LHCN-M2 (cell line): ENCODE data around the gene DCXR. TPM values are rescaled to one million over a fixed set of nuclear protein-coding genes. Genes with fewer than 3 reads are reported as not detected.

Experiments used
- DNase-seq: peaks from one replicate; pipeline ENCODE4 v3.0.0-alpha.2; 2012; ENCODE audit warnings: low read depth
- total RNA-seq: library from RNA; depleted of rRNA; stranded (reverse); fragments of >200 nt; gene quantifications from 2 replicates; pipeline ENCODE4 v1.2.3, GENCODE V29; 2014

Gene DCXR
- total RNA-seq, 1 experiment from 2014 or later, result 90.5 TPM

DNA sequence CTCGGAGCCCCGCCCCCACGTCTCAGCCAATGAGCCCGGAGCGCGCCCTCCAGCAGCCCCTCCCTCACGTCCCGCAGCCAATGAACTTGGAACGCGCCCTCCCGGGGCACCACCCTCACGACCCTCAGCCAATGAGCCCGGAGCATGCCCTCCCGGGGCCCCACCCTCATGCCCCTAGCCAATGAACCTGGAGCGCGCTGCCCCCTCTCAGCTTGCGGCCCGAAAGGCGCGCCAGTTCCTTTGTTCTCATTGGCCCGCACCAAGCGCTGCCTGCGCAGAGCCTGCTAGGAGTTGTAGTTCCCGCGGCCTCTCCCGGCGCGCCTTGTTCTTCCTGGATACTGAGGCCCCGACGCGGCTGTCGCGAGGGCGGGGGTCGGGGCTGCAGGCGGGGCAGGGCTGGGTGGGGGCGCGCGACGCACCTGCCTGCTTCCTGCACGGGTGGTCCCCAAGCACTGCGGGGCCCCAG is 14.5 kb downstream of the DCXR start, which contains the start of gene LRRC45:
TSS of gene LRRC45 (plus strand) at position 325 of the 466 bp plus-strand sequence. CDS start 339 bp downstream, outside the sequence.
- DNase-seq, result peak; percentile 99

DNA sequence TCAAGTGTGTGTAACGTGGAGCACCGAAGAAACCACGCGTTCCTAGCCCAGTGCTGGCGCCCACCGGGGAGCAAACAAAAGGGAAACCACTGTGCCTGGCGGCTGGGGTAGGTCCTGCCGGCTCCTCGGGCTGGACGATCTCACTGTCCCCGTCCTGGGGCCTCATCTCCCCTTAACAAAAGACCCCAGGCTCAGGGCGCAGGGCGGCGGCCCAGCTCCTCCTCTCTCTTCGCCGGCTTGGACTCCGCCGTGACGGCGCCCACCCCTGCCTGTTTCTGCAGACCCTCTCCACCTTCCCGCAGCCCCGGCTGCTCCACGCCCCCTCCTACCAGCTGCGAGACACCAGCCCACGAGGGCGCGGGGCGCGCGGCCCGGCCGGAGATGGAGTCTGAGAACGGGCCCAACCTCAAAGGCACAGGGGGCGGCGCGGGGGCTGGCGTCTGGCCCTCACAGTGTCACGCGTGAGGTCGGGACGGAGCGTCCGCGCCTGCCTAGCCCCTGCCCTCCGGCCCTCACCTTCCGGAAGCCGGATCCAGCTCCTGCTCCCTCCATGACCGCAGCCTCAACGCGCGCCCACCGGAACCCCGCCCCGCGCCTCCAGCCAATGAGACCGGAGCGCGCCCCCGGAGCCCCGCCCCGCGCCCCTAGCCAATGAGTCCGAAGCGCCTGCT is 15.1 kb downstream of the DCXR start, which contains the start of gene CENPX:
TSS of gene CENPX (minus strand) at position 569 of the 671 bp plus-strand sequence. CDS start at position 552, 17 bp downstream.
- DNase-seq, result no peak

DNA sequence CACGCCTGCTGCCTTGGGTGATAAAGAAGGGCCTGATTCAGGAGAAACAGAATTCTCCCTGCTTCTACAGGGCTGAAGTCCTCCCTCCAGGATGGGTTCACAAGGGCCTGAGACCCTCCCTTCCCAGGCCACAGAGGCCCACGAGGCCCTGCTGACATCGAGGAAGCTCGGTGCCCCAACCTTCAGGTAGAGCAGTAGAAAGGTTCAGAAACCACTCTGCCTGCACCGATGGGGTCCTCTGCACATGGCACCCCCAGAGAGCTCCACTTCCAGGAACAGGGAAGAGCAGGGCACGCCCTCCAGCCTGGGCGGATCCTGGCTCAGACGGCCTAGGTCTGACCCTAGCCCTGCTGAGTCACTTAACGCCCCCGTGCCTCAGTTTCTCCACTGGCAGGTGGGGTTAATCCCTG is 15.6 kb downstream of the DCXR start:
- DNase-seq, result no peak

DNA sequence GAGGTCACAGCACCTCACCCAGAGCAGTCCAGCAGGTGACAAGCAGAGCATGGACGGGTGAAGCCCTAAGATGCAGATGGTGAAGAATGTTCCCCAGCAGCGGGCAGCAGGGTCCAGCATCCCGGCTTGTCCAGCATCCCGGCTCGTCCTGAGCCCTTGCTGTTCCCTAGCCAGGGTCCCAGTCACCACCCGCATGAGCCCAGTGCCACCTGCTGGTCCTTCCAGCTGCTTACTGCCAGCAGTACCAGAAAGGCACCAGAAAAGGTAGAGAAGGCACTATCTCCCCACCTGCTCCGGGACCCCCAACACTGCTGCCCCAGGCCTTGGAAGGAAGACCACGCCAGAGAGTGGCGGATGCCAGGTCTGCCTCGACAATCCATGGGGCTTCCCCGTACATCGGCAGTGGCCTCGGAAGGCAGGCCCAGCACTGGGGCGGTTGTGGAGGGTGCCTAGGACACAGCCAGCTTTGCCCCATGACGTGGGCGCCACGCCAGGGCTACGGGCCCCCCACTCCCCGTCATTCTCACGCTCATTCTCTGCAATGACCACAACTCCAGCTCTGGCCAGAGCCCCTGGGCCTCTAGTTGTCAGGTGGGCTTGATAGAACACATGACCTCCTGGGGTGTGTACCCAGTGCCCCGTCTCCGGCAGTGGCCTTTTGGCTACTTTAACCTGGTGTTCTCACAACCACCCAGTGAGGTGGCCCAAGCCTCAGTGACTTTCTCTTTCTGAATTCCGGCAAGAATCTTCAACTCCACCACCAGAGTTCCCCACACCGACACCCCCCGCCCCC is 16.2 kb downstream of the DCXR start:
- DNase-seq, result peak; percentile 67

DNA sequence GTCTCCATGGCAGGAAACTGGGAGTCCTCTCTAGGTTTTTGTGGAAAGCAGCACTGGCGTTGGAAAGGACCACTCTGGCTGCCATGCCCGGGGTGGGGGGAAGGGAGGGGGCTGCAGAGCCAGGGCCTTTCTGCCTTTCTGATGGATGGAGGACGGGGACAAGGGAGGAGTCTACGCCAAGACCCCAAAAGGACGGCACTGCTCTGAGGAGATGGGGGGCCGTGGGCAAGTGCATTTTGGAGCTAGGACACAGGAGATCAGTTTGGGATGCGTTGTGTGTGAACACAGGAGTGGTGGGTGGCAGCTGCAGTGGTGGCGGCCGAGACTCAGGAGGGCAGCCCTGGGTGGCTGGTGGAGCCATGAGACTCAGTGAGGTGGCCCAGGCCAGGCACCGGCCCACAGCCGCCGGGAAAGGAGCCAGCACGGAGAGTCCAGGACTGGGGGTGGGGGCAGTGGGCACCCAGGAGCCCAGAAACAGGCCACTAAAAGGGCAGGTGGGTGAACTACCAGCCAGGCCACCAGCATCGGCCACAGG is 16.9 kb downstream of the DCXR start:
- no peak for DNase-seq

DNA sequence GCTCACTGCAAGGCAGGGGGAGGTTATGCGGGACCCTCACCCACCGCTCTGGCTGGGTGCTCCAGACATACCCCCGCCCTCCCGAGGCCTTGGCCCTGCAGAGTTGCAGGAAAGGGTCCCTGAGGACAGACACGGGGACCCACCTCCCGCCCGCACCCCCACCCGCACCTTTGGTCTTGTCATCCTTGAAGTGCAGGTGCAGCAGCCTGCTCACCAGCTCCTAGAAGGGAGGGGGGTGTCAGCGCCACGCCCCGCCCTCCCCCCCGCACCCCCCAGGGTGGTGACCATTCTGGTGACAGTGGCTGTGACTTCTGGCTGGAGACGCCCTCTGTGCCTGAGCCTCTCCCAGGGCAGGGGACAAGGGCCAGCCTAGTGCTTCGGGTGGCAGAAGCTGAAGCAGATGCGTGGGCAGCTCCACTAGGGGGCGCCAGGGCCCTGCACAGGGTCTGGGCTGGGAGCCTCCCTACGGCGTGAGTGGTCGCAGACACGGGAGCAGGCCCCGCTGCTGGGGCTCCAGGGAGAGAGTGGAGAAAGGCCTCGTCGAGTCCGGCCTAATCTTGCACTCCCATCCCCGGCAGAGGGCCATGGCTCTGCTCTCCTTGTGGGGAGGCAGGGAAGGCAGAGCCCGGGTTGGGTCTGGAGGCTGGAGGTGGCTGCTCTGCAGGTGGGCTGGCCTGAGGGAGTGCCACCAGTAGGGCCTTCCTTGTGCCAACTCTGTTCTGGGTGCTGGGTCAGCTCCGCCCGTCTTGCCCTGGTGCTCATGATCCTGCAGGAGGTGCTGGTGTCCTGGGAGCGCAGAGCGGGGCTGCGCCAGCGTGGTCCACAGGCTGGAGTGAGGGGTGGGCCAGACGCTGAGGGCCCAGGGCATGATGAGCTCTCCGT is 17.6 kb downstream of the DCXR start:
- peak; percentile 27 for DNase-seq

DNA sequence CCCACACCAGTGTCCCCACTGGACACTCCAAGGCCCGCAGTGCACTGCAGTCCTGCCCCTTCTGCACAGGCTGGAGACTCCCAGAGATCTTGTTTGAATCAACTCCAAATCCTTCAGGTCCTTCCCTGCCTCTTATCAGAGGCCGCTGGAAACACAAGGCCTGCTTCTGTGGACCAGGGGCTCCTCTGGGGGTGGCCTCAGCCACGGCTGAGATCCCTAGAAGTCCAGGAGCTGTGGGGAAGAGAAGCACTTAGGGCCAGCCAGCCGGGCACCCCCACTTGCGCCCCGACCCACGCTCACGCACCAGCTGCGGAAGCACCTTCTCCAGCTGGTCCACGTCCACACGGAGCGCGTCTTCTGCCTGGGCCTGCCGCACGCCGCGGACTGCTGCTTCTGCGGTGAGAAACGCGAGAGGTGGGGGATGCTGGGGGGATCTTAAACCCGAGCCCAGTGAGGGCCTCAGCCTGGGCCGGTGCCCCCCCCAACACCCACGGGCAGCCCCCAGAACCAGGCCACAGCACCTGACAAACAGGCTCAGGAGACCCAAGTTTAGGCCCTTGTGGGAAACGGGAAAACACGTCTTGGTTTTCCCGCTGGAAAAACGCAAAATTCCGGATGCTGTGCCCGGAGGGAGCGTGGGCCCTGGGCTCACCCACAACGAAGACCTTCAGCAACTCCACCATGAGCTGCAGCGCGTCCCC is 18.4 kb downstream of the DCXR start:
- DNase-seq, result no peak

DNA sequence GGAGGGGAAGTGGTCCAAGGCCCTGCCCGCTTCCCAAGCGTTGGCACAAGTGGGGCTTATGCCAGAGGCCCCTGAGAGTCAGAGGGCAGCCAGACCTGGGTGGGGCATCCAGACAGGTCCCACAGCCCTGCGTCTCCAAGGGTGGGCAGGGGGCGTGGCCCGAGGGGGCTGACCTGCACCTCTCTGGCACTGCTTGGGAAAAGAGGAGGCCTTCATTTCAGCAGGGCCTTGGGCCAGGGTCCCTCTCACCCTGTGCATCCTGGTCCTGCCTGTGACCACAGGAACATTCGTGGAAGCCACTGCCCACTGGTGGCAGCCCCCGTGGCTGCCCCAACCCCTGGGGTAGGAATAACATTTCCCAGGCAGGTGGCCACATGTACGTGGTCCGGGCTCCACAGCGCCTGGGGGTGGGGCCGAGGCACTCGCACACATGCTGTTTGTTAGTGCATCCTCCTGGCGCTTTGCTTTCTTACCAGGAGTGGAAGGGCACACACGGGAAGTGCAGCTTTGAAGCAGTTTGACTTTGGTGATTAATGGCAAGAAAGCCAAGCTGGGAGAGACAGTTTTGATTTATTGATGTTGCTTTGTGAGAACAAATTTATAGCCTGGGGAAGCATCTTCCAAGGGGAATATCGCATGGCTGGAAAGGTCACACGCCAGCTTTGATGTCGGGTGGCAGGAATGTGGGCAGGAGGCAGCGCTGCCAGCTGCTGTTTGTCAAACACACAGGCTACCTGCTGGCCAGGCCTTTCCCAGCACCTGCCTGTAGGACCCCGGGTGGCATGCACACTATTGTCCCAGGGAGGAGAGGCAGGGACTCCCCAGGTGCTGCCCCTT is 19.1 kb downstream of the DCXR start:
- no peak for DNase-seq

DNA sequence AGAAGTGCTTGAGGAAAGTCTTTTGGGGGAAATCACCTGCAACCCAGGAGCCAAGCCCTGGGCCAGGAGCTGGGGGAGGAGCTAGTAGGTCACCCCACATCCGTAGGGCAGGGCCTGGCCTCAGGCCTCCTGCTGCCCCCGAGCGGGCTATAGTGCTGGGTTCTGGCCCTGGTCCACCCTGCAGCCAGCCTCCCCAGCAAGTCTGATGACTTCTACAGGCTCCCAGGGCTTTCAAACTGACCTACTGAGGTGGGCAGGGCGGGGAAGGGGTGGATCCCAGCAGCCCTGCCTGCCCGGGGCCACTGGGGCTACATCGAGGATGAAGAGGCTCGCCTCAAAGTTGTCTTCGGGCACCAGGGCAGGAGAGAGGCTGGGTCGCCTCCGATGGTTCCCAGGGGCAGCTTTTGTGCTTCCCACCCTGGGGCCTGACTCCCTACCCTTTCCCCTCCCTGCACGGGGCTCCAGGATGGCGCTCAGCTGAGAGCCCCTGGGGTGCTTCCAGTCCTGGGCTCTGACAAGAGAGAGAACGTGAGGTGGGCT is 19.8 kb downstream of the DCXR start:
- DNase-seq, result no peak

DNA sequence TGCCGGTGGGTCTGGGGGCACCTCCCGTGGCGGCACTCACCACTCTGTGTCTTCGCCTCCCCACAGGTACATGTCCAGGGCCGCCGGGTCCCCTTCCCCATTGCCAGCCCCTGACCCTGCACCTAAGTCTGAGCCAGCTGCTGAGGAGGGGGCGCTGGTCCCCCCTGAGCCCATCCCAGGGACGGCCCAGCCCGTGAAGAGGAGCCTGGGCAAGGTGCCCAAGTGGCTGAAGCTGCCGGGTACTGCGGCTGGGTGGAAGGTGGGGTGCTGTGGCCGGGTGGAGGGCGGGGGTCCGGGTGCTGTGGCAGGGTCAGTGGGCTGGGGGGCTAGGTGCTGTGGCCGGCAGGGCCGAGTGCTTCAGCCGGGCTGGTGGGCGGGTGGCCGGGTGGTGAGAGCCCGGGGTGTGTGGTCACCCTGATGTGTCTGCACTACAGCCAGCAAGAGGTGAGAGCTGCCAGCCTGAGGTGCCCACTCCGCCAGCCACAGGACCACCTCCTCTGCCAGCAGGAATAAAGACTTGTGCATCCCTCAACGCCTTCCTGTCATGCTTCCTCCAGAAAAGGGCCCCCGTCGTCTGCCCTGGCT is 20.5 kb downstream of the DCXR start:
- no peak for DNase-seq

DNA sequence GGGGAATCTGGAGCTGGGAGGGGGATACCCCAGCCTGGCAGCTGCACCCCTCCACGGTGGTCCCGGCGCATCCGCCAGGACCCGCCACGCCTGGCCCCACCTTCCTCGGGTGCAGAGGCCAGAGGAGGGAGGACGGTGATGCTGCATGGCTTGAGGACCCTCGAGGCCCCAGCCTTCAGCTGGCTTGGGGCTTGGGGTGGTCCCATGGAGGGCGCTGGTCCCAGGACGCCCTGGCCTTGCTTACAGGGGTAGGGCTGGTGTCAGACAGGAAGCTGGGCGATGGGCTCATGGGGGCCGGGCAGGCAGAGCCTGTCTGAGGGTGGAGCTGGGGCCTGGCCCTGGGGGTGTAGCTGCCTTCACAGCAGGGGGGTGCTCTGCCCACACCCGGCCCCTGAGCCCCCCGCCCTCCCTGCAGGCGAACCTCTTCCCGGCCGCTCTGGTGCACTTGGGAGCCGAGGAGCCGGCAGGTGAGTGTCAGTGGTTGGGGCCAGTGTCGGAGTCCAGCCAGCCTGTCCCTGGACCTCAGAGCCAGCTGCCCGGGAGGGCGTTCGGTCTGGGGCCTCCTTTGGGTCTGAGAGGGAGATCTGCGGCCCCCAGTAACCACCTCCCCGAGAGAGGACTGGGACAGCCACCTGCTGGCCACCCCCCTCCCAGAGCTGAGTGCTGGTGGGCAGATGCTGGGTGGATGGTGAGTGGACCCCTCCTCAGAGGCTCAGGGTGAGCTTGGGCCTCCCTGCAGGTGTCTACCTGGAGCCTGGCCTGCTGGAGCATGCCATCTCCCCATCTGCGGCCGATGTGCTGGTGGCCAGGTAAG is 21.2 kb downstream of the DCXR start:
- DNase-seq, result no peak

DNA sequence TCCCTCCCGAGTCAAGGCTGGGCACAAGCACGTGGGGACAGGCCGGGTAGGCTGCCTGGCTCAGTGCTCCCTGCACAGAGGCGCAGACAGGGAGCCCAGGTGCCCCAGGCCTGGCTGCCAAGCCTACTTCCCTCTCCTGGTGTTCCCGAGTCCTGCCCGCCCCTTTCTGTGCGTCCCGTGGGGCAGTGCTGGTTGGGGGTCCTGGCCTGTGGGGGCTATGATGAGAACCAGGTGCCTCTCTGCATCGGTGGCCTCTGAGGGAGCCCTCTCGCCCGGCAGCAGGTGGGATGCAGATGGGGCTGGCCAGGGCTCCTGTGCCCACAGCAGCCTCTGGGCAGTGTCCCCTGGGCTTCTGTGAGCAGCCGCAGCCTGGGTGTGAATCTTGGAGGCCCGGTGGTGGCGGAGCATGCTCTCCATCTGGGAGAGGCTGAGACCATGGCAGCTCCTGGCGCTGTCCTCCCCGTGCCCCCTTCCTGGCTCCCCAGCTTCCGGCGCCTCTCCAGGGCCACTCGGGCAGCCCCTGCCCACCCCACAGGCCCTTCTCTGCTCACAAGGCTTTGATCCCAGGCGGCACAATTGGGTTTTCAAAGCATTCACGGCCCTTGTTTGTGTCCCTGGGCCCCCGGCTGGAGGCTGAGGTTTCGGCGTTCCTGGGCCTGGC is 22.1 kb downstream of the DCXR start:
- no peak for DNase-seq

DNA sequence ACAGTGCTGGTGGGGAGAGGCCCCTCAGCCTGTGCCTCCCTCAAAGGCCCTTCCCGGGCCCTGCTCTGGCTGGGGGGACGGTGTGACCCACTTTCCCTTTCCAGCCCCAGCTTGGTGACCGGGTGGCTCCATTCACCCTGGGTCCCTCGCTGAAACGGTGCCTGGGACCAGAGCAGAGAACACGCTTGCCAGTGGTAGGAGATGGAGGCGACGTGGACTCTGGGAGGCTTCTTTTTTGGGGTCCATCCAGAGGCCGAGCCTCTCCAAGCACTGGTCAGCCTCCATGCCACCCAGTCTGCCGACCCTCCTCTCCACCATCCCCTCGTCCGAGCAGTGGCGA is 22.6 kb downstream of the DCXR start:
- no peak for DNase-seq

DNA sequence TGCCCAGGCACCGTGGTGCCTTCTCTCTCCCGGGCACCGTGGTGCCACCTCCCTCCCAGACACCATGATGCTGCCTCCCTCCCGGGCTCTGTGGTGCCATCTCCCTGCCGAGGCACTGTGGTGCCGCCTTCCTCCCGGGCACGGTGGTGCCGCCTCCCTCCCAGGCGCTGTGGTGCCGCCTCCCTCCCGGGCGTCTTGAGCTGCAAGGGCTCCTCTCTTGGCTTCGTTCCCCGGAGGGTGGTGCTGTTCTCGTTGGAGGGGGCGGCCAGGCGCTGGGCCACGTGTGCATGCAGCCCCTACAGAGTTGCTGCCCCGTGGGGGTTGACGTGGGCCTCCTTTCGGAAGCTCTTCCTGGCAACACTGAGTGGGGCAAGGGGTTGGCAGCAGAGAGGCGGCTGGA is 23.1 kb downstream of the DCXR start:
- DNase-seq, result no peak

DNA sequence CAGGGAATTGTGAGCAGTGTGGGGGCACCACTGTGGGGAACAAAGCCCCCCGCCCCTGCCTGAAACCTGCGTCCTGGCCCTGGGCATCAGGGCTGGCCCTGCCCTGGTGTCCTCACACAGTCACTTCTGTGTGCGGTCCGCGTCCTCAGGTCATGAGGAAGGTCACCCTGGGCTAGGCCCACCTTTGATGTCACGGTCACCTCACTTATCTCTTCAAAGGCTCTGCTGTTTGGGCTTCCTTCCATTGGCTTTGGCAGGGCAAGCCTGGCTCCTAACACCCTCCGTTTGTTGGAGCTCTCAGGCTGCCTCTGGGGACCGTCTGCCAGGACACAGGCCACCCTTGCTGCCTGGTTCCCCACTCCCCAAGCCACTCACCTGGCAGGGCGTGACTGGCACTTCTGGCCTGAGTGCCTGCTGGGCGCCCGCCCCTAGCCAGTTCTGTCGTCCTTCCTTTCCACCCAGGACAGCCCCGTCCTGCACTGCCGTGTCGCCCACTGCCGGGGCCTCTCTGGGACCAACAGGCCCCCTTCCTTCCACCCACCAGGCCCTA is 23.6 kb downstream of the DCXR start:
- no peak for DNase-seq

DNA sequence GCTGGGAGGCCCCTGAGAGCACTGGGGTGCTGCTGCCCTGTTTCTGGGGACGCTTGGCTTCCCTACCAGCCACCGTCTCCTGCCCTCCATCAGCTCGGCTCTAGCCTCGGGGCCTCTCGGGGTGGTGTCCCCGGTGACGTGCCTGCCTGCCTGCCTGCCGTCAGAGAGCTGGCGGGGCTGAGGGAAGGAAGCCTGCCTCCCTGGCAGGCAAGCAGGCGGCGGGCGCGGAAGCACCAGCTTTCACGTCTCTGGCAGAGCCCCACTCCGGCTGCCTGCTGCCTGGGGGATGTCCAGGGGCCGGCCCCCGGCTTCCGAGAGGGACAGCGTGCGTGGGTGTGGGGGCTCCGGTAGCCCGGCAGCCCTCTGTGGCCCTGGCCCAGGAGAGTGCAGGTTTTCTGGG is 24.2 kb downstream of the DCXR start:
- DNase-seq, result no peak

DNA sequence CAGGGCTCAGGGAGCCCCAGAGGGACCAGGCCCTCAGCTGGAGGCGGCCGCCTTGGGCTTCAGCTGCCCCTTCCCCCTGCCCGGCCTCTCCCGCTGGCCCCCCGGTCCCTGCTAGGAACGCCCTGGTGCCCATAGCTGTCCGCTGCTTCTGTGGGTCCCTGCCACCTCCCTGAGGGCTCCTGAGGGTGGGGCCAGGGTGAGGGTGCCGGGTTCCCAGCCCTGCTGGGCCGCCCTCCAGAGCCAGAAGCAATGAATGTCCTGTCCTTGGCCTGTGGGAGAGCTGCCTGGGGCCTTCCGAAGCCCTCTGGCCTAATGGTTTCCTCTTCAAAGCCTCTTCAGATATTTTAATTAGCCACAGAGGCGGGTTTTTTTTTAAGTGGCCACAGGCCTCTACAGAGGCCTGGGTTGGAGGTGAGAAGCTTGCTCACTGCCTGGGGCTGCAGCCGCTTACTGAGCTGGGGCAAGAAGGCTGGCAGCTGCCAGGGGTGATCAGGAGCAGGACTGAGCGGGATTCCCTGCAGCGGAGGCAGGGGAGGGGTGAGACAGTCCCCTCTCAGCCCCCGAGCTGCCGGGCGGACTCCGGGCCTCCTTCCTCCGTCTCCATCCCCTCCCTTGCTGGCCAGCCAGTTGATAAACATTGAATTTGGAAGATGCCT is 24.7 kb downstream of the DCXR start:
- DNase-seq, result no peak
